B cell (primary cell): ENCODE data around the gene GFOD2. TPM values are rescaled to one million over a fixed set of nuclear protein-coding genes. Genes with fewer than 3 reads are reported as not detected.

Experiments
- ATAC-seq: fragments of 200-7000 bp; cut with Tn5 transposase; one replicate; pipeline ENCODE4 v1.10.0; 2021; ENCODE audit warnings: low read depth, mild to moderate bottlenecking, moderate number of reproducible peaks, moderate library complexity
- CTCF ChIA-PET: fragments of 350-600 bp; sonication (Branson Sonifier 250); formaldehyde crosslinking; loops from one replicate; lab custom pipeline; 2021; ENCODE audit warnings: antibody characterized with exemption, inconsistent platforms; lab: Charles Lee
- POLR2A ChIA-PET: fragments of 350-600 bp; sonication (Branson Sonifier 250); formaldehyde crosslinking; loops from one replicate; lab custom pipeline; 2021; ENCODE audit warnings: antibody characterized with exemption; lab: Charles Lee
- DNase-seq: peaks from one replicate; pipeline ENCODE4 v3.0.0; 2013
- H2AFZ ChIP-seq: 2 replicates; pipeline ENCODE4 v1.6.1; 2012; ENCODE audit warnings: mild to moderate bottlenecking, low read depth, low read length; ENCODE audit not compliant: insufficient read depth, poor library complexity, severe bottlenecking
- H3K27ac ChIP-seq, 2 donors: 1 replicate in 1 of 2; 2 replicates in 1 of 2; pipeline ENCODE4 v1.5.1; 2012 to 2013; ENCODE audit warnings: low read length in 2 of 2, mild to moderate bottlenecking in 2 of 2, moderate library complexity in 1 of 2
- H3K27me3 ChIP-seq, 4 experiments: fragments of 200-600 bp in 1 of 4; sonication (generic) in 1 of 4; replicated peaks in 1 of 4; 1 replicate in 2 of 4; 2 replicates in 2 of 4; pipeline versions ENCODE4 v1.6.1 to v1.7.0; 2013 to 2016; ENCODE audit warnings: low read length in 3 of 4, mild to moderate bottlenecking in 2 of 4, mixed read lengths in 1 of 4, moderate library complexity in 1 of 4; ENCODE audit not compliant: insufficient read depth in 4 of 4, control insufficient read depth in 3 of 4; ENCODE audit errors: control extremely low read depth in 1 of 4
- H3K36me3 ChIP-seq, 2 experiments: replicated peaks in 1 of 2; 1 replicate in 1 of 2; 2 replicates in 1 of 2; pipeline versions ENCODE4 v1.6.1 to v1.7.1; 2013; ENCODE audit warnings: low read length in 1 of 2; ENCODE audit not compliant: insufficient read depth in 2 of 2, control insufficient read depth in 1 of 2; ENCODE audit errors: control extremely low read depth in 1 of 2, extremely low read depth in 1 of 2
- H3K4me1 ChIP-seq, 2 donors: fragments of 200-600 bp in 1 of 2; sonication (generic) in 1 of 2; 1 replicate in 1 of 2; 2 replicates in 1 of 2; pipeline versions ENCODE4 v1.5.1 to v1.6.1; 2013 to 2017; ENCODE audit warnings: low read length in 2 of 2; ENCODE audit not compliant: control insufficient read depth in 2 of 2, insufficient read depth in 2 of 2
- H3K4me2 ChIP-seq: replicated peaks from 2 replicates; pipeline ENCODE3; 2012; ENCODE audit warnings: mild to moderate bottlenecking, low read depth, low read length; ENCODE audit not compliant: poor library complexity, severe bottlenecking
- H3K4me3 ChIP-seq, 5 experiments: fragments of 200-600 bp in 1 of 5; sonication (generic) in 1 of 5; 1 replicate in 3 of 5; 2 replicates in 2 of 5; pipeline versions ENCODE4 v1.5.1 to v1.7.0; 2011 to 2016; ENCODE audit warnings: low read length in 4 of 5, mild to moderate bottlenecking in 4 of 5, low read depth in 2 of 5, control low read depth in 1 of 5, moderate library complexity in 1 of 5; ENCODE audit not compliant: insufficient read depth in 1 of 5; ENCODE audit errors: control extremely low read depth in 1 of 5, extremely low read depth in 1 of 5
- H3K79me2 ChIP-seq: fragments of 200-600 bp; sonication (generic); one replicate; pipeline ENCODE4 v1.6.0; 2016; ENCODE audit warnings: low read length; ENCODE audit not compliant: control insufficient read depth, insufficient read depth
- H3K9ac ChIP-seq: fragments of 200-600 bp; sonication (generic); 2 replicates; pipeline ENCODE4 v1.6.1; 2017; ENCODE audit warnings: mild to moderate bottlenecking, low read length, moderate library complexity
- H3K9me3 ChIP-seq, 3 donors: one replicate each; pipeline versions ENCODE4 v1.6.1 to v1.7.1; 2013; ENCODE audit warnings: low read length in 2 of 3; ENCODE audit not compliant: control insufficient read depth in 2 of 3, insufficient read depth in 1 of 3; ENCODE audit errors: control extremely low read depth in 1 of 3
- H4K20me1 ChIP-seq: 2 replicates; pipeline ENCODE4 v1.6.0; 2012; ENCODE audit warnings: mild to moderate bottlenecking, low read length; ENCODE audit not compliant: insufficient read depth, control insufficient read depth, poor library complexity, severe bottlenecking
- H3K27ac Mint-ChIP-seq: one replicate; pipeline ENCODE4 v1.8.0; 2021; ENCODE audit warnings: mixed read lengths
- H3K27me3 Mint-ChIP-seq: one replicate; pipeline ENCODE4 v1.8.0; 2021; ENCODE audit warnings: mixed read lengths
- H3K4me1 Mint-ChIP-seq: one replicate; pipeline ENCODE4 v1.8.0; 2021; ENCODE audit warnings: mixed read lengths
- H3K4me3 Mint-ChIP-seq: one replicate; pipeline ENCODE4 v1.8.0; 2021; ENCODE audit warnings: mixed read lengths
- H3K9me3 Mint-ChIP-seq: one replicate; pipeline ENCODE4 v1.8.0; 2022; ENCODE audit warnings: mixed read lengths; ENCODE audit not compliant: insufficient read depth
- CTCF ChIP-seq: fragments of 200-600 bp; IDR thresholded peaks from one replicate; pipeline ENCODE4 v1.8.0; 2022; ENCODE audit warnings: antibody characterized with exemption, mild to moderate bottlenecking
- EZH2 ChIP-seq: IDR thresholded peaks from 2 replicates; pipeline ENCODE4 v1.6.1; 2012; ENCODE audit warnings: borderline replicate concordance, low read depth, mild to moderate bottlenecking, moderate library complexity, low read length; ENCODE audit not compliant: insufficient read depth, poor library complexity, severe bottlenecking
- WGBS: methylation state at CpG from one replicate; pipeline ENCODE4 v1.1.5; 2013; ENCODE audit warnings: missing lambda C conversion rate; ENCODE audit not compliant: insufficient coverage; 5-methylcytosine and 5-hydroxymethylcytosine counted together
- intact Hi-C: fragments of 100-400 bp; cut with micrococcal nuclease; formaldehyde crosslinking; loops from one replicate; pipeline ENCODE4 v1.10.0; 2022
- polyA plus RNA-seq: library from polyadenylated mRNA; depleted of rRNA; stranded (reverse); fragments of >200 nt; gene quantifications from 2 replicates; pipeline ENCODE4 v1.2.3, GENCODE V29; 2012
- total RNA-seq, 2 donors: library from RNA; stranded (reverse); fragments of 120-200 nt in 1 of 2; gene quantifications; 1 replicate in 1 of 2; 2 replicates in 1 of 2; pipeline versions ENCODE4 v1.2.3 to v1.2.4, GENCODE V29; 2013 to 2022

GFOD2 gene
- total and polyA plus RNA-seq, 2 donors (not counting 1 experiment from before 2014, with no cell fraction given) = 11.9 to 18.2 TPM

DNA sequence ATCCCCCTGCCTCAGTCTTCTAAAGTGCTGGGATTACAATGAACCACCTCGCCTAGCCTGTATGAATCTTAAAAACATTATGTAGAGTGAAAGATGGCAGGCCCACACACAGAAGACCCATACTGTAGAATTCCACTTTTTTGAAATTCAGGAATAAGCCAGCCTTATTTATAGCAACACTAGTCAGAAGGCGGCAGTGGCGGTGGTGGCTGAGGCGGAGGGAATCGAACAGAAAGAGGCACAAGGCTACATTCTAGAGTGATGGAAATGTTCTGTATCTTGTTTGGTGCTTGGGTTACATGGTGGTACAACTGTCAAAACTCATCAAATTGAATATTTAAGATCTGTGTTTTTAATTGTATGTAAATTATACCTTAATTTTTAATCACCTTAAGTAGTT is 11.3 kb downstream of the GFOD2 start:
- WGBS = no CpG with 5 or more reads among the region's 5 CpGs
- intact Hi-C loops = no loop called here
- CTCF ChIA-PET = no interaction called here

GRCh38 chr16:67707210-67707609 is 11.9 kb downstream of the GFOD2 start:
- WGBS = no CpG with 5 or more reads among the region's 4 CpGs
- no peak overlapping the region for H3K4me3 ChIP-seq
- no peaks in the 10 kb centered on the region for H3K4me1 ChIP-seq
- no peaks in the 10 kb centered on the region for H3K36me3 ChIP-seq
- H3K27ac ChIP-seq = no peak overlapping the region
- no peaks in the 10 kb centered on the region for H3K27me3 ChIP-seq
- H3K79me2 ChIP-seq = peaks cover 39% of the 10 kb centered on the region
- no peaks in the 10 kb centered on the region for H4K20me1 ChIP-seq
- CTCF ChIA-PET = no interaction called here
- H3K4me2 ChIP-seq = no peak overlapping the region
- no peak overlapping the region for H2AFZ ChIP-seq
- no peaks in the 10 kb centered on the region for H3K9me3 ChIP-seq
- no peak overlapping the region for H3K4me3 Mint-ChIP-seq
- no peaks in the 10 kb centered on the region for H3K9me3 Mint-ChIP-seq
- intact Hi-C loops = no loop called here
- H3K4me1 Mint-ChIP-seq = peaks cover 5% of the 10 kb centered on the region
- H3K27ac Mint-ChIP-seq = no peak overlapping the region
- DNase-seq = no peak
- no peaks in the 10 kb centered on the region for H3K27me3 Mint-ChIP-seq
- no peak for ATAC-seq
- POLR2A ChIA-PET = no interaction called here
- no peak overlapping the region for H3K9ac ChIP-seq
- TF ChIP-seq CTCF = no peak
- TF ChIP-seq EZH2 = no peak

More for the DNA sequence above, 11.3 kb downstream of the GFOD2 start:
- H3K27me3 ChIP-seq = no peaks in the 10 kb centered on the region
- Mint-ChIP-seq H3K9me3 (no peaks in the 10 kb centered on the region), H3K4me3 (no peak overlapping the region), H3K27me3 (no peaks in the 10 kb centered on the region), H3K27ac (no peak overlapping the region), H3K4me1 (peaks cover 5% of the 10 kb centered on the region)
- ATAC-seq (no peak), DNase-seq (no peak)
- no peaks in the 10 kb centered on the region for H4K20me1 ChIP-seq
- H3K4me2 ChIP-seq = no peak overlapping the region
- no peaks in the 10 kb centered on the region for H3K4me1 ChIP-seq
- peaks cover 36% of the 10 kb centered on the region for H3K79me2 ChIP-seq
- no peak overlapping the region for H3K9ac ChIP-seq
- no peak overlapping the region for H3K4me3 ChIP-seq
- no peak overlapping the region for H2AFZ ChIP-seq
- H3K27ac ChIP-seq = no peak overlapping the region
- no peaks in the 10 kb centered on the region for H3K36me3 ChIP-seq
- H3K9me3 ChIP-seq = no peaks in the 10 kb centered on the region
- TF ChIP-seq CTCF (no peak), EZH2 (no peak)
- POLR2A ChIA-PET = no interaction called here
